Activated naive CD4-positive, alpha-beta T cell treated with anti-CD3 and anti-CD28 coated beads for 36 hours (primary cell): ENCODE results near the gene SLC10A1. TPM values are rescaled to one million over a fixed set of nuclear protein-coding genes. Genes with fewer than 3 reads are reported as not detected.

Experiments used
- CTCF ChIA-PET: fragments of 350-600 bp; sonication (Branson Sonifier 250); formaldehyde crosslinking; loops from one replicate; lab custom pipeline; 2021; ENCODE audit warnings: antibody characterized with exemption; lab: Charles Lee
- DNase-seq: peaks from one replicate; pipeline ENCODE4 v3.0.0-alpha.2; 2020
- H3K27ac Mint-ChIP-seq: one replicate; pipeline ENCODE4 v1.8.0; 2021; ENCODE audit warnings: mild to moderate bottlenecking, mixed read lengths
- H3K27me3 Mint-ChIP-seq: one replicate; pipeline ENCODE4 v1.8.0; 2021; ENCODE audit warnings: low read depth, mixed read lengths
- H3K36me3 Mint-ChIP-seq: one replicate; pipeline ENCODE4 v1.8.0; 2021; ENCODE audit warnings: low read depth, mixed read lengths
- H3K4me1 Mint-ChIP-seq: one replicate; pipeline ENCODE4 v1.8.0; 2021; ENCODE audit warnings: low read depth, mixed read lengths
- H3K4me3 Mint-ChIP-seq: one replicate; pipeline ENCODE4 v1.8.0; 2021; ENCODE audit warnings: mild to moderate bottlenecking, moderate library complexity, mixed read lengths
- H3K9me3 Mint-ChIP-seq: one replicate; pipeline ENCODE4 v1.8.0; 2021; ENCODE audit warnings: mixed read lengths
- intact Hi-C: fragments of 100-400 bp; cut with micrococcal nuclease; formaldehyde crosslinking; loops from one replicate; pipeline ENCODE4 v1.15.1; 2023
- total RNA-seq, 2 experiments: library from RNA; stranded (reverse); gene quantifications; one replicate each; pipeline ENCODE4 v1.2.3, GENCODE V29; 2021

Gene SLC10A1
- total RNA-seq, 2 experiments from 2014 or later, result not detected

- Mint-ChIP-seq H3K27ac (no peak overlapping the region), H3K36me3 (no peaks in the 10 kb centered on the region), H3K4me1 (no peaks in the 10 kb centered on the region), H3K4me3 (no peak overlapping the region), H3K27me3 (no peaks in the 10 kb centered on the region), H3K9me3 (no peaks in the 10 kb centered on the region)
- no peak for DNase-seq
- CTCF ChIA-PET, result interaction anchor here (1.4 kb wide), 1 partner anchor 221 kb away, joined by 3 read pairs; no protein-coding TSS in a partner anchor
- intact Hi-C loops, result no loop called here
These were observed 10.2 kb upstream of the SLC10A1 start for GRCh38 chr14:69807192-69807591.

GRCh38 chr14:69804902-69805301 is 7.9 kb upstream of the SLC10A1 start:
- DNase-seq, result no peak
- Mint-ChIP-seq H3K27ac (no peak overlapping the region), H3K4me3 (no peak overlapping the region), H3K36me3 (no peaks in the 10 kb centered on the region), H3K4me1 (no peaks in the 10 kb centered on the region), H3K27me3 (peaks cover 2% of the 10 kb centered on the region), H3K9me3 (no peaks in the 10 kb centered on the region)
- CTCF ChIA-PET, result interaction anchor here (0.6 to 0.9 kb wide), 3 partner anchors 209 to 225 kb away, joined by 3 read pairs; no protein-coding TSS in a partner anchor
- intact Hi-C loops, result no loop called here

GRCh38 chr14:69803753-69804152 is 6.7 kb upstream of the SLC10A1 start:
- intact Hi-C loops, result no loop called here
- DNase-seq, result no peak
- no peaks in the 10 kb centered on the region for H3K4me1 Mint-ChIP-seq
- no peaks in the 10 kb centered on the region for H3K9me3 Mint-ChIP-seq
- CTCF ChIA-PET, result interaction anchor here (0.5 kb wide), 1 partner anchor 855 kb away, joined by 3 read pairs; no protein-coding TSS in a partner anchor
- peaks cover 2% of the 10 kb centered on the region for H3K27me3 Mint-ChIP-seq
- H3K4me3 Mint-ChIP-seq, result no peak overlapping the region
- no peaks in the 10 kb centered on the region for H3K36me3 Mint-ChIP-seq
- H3K27ac Mint-ChIP-seq, result no peak overlapping the region

GRCh38 chr14:69798339-69798735 is 1.3 kb upstream of the SLC10A1 start:
- no peak overlapping the region for H3K4me3 Mint-ChIP-seq
- DNase-seq, result no peak
- no peaks in the 10 kb centered on the region for H3K9me3 Mint-ChIP-seq
- intact Hi-C loops, result no loop called here
- H3K27ac Mint-ChIP-seq, result no peak overlapping the region
- H3K27me3 Mint-ChIP-seq, result peaks cover 2% of the 10 kb centered on the region
- H3K36me3 Mint-ChIP-seq, result no peaks in the 10 kb centered on the region
- H3K4me1 Mint-ChIP-seq, result no peaks in the 10 kb centered on the region
- CTCF ChIA-PET, result no interaction called here

GRCh38 chr14:69797573-69798338 is 715 bp upstream of the SLC10A1 start:
- intact Hi-C loops, result no loop called here
- no peaks in the 10 kb centered on the region for H3K4me1 Mint-ChIP-seq
- H3K4me3 Mint-ChIP-seq, result no peak overlapping the region
- no peaks in the 10 kb centered on the region for H3K9me3 Mint-ChIP-seq
- CTCF ChIA-PET, result no interaction called here
- H3K27ac Mint-ChIP-seq, result no peak overlapping the region
- DNase-seq, result no peak
- no peaks in the 10 kb centered on the region for H3K36me3 Mint-ChIP-seq
- peaks cover 2% of the 10 kb centered on the region for H3K27me3 Mint-ChIP-seq

- Mint-ChIP-seq H3K4me1 (no peaks in the 10 kb centered on the region), H3K4me3 (no peak overlapping the region), H3K27me3 (no peaks in the 10 kb centered on the region), H3K36me3 (no peaks in the 10 kb centered on the region), H3K27ac (no peak overlapping the region), H3K9me3 (no peaks in the 10 kb centered on the region)
- DNase-seq, result no peak
- intact Hi-C loops, result no loop called here
- CTCF ChIA-PET, result no interaction called here
These were observed 1.4 kb downstream of the SLC10A1 start for GRCh38 chr14:69795691-69796090.

GRCh38 chr14:69794791-69795190 is 2.2 kb downstream of the SLC10A1 start:
- Mint-ChIP-seq H3K4me3 (no peak overlapping the region), H3K27me3 (no peaks in the 10 kb centered on the region), H3K4me1 (no peaks in the 10 kb centered on the region), H3K36me3 (no peaks in the 10 kb centered on the region), H3K9me3 (no peaks in the 10 kb centered on the region), H3K27ac (no peak overlapping the region)
- CTCF ChIA-PET, result no interaction called here
- DNase-seq, result no peak
- intact Hi-C loops, result no loop called here

GRCh38 chr14:69792887-69793421 is 4.1 kb downstream of the SLC10A1 start:
- H3K4me3 Mint-ChIP-seq, result no peak overlapping the region
- H3K9me3 Mint-ChIP-seq, result no peaks in the 10 kb centered on the region
- no peaks in the 10 kb centered on the region for H3K36me3 Mint-ChIP-seq
- CTCF ChIA-PET, result no interaction called here
- H3K27ac Mint-ChIP-seq, result no peak overlapping the region
- H3K27me3 Mint-ChIP-seq, result no peaks in the 10 kb centered on the region
- no peak for DNase-seq
- H3K4me1 Mint-ChIP-seq, result no peaks in the 10 kb centered on the region
- intact Hi-C loops, result no loop called here

GRCh38 chr14:69789118-69789640 is 7.9 kb downstream of the SLC10A1 start:
- CTCF ChIA-PET, result no interaction called here
- H3K27me3 Mint-ChIP-seq, result no peaks in the 10 kb centered on the region
- no peaks in the 10 kb centered on the region for H3K36me3 Mint-ChIP-seq
- H3K4me3 Mint-ChIP-seq, result no peak overlapping the region
- H3K4me1 Mint-ChIP-seq, result no peaks in the 10 kb centered on the region
- intact Hi-C loops, result no loop called here
- no peak for DNase-seq
- H3K9me3 Mint-ChIP-seq, result no peaks in the 10 kb centered on the region
- no peak overlapping the region for H3K27ac Mint-ChIP-seq

- Mint-ChIP-seq H3K9me3 (no peaks in the 10 kb centered on the region), H3K4me1 (no peaks in the 10 kb centered on the region), H3K27ac (no peak overlapping the region), H3K36me3 (no peaks in the 10 kb centered on the region), H3K4me3 (no peak overlapping the region), H3K27me3 (no peaks in the 10 kb centered on the region)
- DNase-seq, result no peak
- CTCF ChIA-PET, result no interaction called here
- intact Hi-C loops, result no loop called here
These were observed 10.4 kb downstream of the SLC10A1 start for GRCh38 chr14:69786603-69787002.

GRCh38 chr14:69784942-69785341 is 12.1 kb downstream of the SLC10A1 start:
- peaks cover 8% of the 10 kb centered on the region for H3K4me1 Mint-ChIP-seq
- no peaks in the 10 kb centered on the region for H3K9me3 Mint-ChIP-seq
- H3K36me3 Mint-ChIP-seq, result peaks cover 9% of the 10 kb centered on the region
- no peak for DNase-seq
- CTCF ChIA-PET, result interaction anchor here (0.6 kb wide), 1 partner anchor 272 kb away, joined by 3 read pairs; no protein-coding TSS in a partner anchor
- H3K27me3 Mint-ChIP-seq, result no peaks in the 10 kb centered on the region
- intact Hi-C loops, result no loop called here
- H3K27ac Mint-ChIP-seq, result no peak overlapping the region
- H3K4me3 Mint-ChIP-seq, result no peak overlapping the region

- CTCF ChIA-PET, result no interaction called here
- H3K4me1 Mint-ChIP-seq, result peaks cover 31% of the 10 kb centered on the region
- intact Hi-C loops, result no loop called here
- H3K27ac Mint-ChIP-seq, result no peak overlapping the region
- no peak for DNase-seq
- H3K27me3 Mint-ChIP-seq, result no peaks in the 10 kb centered on the region
- no peaks in the 10 kb centered on the region for H3K9me3 Mint-ChIP-seq
- H3K4me3 Mint-ChIP-seq, result no peak overlapping the region
- H3K36me3 Mint-ChIP-seq, result peaks cover 25% of the 10 kb centered on the region
These were observed 16.1 kb downstream of the SLC10A1 start for GRCh38 chr14:69780952-69781351.

- Mint-ChIP-seq H3K27me3 (no peaks in the 10 kb centered on the region), H3K4me3 (no peak overlapping the region), H3K9me3 (no peaks in the 10 kb centered on the region), H3K4me1 (peaks cover 39% of the 10 kb centered on the region), H3K36me3 (peaks cover 31% of the 10 kb centered on the region), H3K27ac (no peak overlapping the region)
- no peak for DNase-seq
- CTCF ChIA-PET, result no interaction called here
- intact Hi-C loops, result no loop called here
These were observed 16.9 kb downstream of the SLC10A1 start for GRCh38 chr14:69780092-69780491.
